ENCODE measurements around the gene PLAGL2.
A peak's percentile ranks its signal among the peaks of the same experiment; 100 is the strongest.
"Not testable (repeated sequence)": the region's sequence is repeated elsewhere in the genome, so short reads cannot be mapped to it uniquely, and the experiment has no call there.

PLAGL2 gene, protein sequence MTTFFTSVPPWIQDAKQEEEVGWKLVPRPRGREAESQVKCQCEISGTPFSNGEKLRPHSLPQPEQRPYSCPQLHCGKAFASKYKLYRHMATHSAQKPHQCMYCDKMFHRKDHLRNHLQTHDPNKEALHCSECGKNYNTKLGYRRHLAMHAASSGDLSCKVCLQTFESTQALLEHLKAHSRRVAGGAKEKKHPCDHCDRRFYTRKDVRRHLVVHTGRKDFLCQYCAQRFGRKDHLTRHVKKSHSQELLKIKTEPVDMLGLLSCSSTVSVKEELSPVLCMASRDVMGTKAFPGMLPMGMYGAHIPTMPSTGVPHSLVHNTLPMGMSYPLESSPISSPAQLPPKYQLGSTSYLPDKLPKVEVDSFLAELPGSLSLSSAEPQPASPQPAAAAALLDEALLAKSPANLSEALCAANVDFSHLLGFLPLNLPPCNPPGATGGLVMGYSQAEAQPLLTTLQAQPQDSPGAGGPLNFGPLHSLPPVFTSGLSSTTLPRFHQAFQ

GRCh38 chr20:32207626-32208498 is at the start of gene PLAGL2, which contains the start of gene POFUT1:
Gene PLAGL2 (minus strand): TSS chr20:32207743. CDS start chr20:32202178, 5,565 bp downstream.
Gene POFUT1 (plus strand): TSS chr20:32207880. CDS start chr20:32207942, 62 bp downstream.
- peak; percentile 25 to 89 (median 74) for DNase-seq

DNA sequence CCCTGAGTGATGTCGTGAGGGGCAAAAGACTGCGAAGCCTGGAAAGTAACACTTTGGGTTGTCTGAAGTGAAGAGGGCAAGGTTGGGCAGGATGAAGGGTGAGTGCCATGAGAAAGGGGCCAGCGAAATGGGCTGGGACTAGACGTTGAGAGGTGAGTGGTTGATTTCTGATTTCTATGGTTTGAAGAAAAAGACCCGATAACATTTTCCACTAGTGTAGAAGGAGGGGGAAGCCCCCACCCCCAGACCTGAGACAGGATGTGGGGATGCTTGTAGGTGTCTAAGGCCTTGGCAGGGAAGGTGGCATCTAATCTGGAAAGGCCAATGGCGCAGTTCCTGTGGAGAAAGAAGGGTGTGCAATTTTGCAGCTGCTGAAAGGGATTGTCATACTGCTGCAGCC is 44.6 kb upstream of the PLAGL2 start:
- no peak for DNase-seq

GRCh38 chr20:32251470-32251869 is 43.9 kb upstream of the PLAGL2 start:
- DNase-seq, result no peak

- DNase-seq, result no peak
These were observed 41.6 kb upstream of the PLAGL2 start for GRCh38 chr20:32249030-32249738.

GRCh38 chr20:32248043-32248442 is 40.5 kb upstream of the PLAGL2 start:
- DNase-seq, result no peak

DNA sequence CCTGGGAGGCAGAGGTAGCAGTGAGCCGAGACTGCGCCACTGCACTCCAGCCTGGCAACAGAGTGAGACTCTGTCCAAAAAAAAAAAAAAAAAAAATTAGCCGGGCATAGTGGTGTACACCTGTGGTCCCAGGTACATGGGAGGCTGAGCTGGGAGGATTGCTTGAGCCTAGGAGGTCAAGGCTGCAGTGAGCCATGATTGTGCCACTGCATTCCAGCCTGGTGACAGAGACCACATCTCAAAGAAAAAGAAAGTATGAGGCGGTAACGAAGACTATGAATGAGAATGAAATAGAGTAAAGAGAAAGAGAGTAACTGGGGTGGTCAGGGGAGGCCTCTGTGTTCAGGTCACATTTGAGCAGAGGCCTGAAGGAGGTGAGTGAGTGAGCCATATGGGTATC is 38.7 kb upstream of the PLAGL2 start:
- DNase-seq, result not testable (repeated sequence)

DNA sequence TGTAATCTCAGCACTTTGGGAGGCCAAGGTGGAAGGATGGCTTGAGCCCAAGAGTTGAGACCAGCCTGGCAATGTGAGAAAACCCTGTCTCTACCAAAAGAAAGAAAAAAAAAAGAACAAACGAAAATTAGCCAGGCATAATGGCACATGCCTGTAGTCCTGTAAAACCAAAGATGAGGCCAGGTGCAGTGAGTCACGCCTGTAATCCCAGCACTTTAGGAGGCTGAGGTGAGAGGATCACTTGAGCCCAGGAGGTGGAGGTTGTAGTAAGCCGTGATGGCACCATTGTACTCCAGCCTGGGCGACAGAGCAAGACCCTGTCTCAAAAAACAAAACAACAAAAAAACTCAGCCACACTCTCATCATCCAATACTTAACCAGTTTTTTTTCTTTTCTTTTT is 37.4 kb upstream of the PLAGL2 start:
- no peak for DNase-seq

- no peak for DNase-seq
These were observed 36.7 kb upstream of the PLAGL2 start for GRCh38 chr20:32244150-32244823.

DNA sequence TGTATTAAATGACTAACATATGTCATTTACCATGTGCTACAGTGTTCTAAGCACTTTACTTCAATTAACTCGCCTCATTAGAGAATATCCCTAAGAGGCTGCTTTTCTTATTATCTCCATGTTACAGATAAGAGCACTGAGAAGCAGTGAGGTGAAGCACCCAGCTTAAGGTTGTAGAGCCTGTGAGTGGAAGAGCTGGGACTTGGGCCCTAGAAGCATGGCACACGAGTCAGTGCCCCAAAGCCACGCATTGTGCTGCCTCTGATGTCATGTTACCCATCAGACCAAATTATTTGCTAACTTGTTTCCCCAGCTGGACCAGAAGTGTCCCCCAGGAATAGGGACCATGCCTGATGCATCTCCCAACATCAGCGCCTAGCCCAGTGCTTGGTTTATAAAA is 34.3 kb upstream of the PLAGL2 start:
- DNase-seq, result no peak

DNA sequence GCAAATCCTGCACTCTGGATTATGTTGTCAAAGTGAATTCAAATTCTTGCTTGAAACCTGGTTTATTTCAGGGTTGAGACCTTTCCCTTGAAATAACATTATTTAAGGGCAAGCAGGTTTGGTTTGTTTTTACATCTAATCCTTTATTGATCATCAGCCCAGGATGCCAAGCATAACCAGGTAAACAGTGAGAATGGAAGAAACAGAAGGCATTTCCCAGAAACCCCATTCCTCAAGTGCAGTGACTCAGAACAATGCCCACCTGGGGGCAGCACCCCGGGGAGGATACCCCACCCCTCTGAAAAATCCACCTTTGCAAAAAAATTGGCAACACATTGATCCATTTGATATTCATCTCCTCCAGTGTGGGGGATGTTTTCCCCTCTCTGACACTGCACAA is 32.7 kb upstream of the PLAGL2 start:
- no peak for DNase-seq

GRCh38 chr20:32238483-32239425 is 31.2 kb upstream of the PLAGL2 start:
- DNase-seq, result no peak

DNA sequence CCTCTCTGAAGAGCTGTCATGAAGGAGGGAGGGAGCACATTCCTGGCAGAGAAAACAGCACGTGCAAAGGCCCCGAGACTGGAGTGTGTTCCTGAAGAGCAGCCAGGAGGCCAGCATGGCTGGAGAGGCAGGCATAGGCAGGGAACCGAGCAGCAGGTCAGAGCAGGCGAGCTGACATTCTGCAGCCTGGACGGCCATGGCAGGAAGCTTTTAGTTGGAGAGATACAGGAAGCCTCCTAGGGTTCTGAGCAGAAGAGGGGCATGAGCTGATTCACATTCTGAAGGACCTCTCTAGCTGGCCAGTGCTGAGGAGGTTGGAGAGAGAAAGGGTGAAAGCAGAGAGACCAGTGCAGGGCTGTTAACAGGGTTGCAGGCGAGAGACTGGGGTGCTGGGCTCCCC is 29.9 kb upstream of the PLAGL2 start:
- DNase-seq, result no peak

- DNase-seq, result no peak
These were observed 29.3 kb upstream of the PLAGL2 start for GRCh38 chr20:32236819-32237218.

GRCh38 chr20:32236048-32236533 is 28.5 kb upstream of the PLAGL2 start:
- no peak for DNase-seq

GRCh38 chr20:32235331-32236047 is 27.9 kb upstream of the PLAGL2 start:
- no peak for DNase-seq

- DNase-seq, result no peak
These were observed 26.7 kb upstream of the PLAGL2 start for GRCh38 chr20:32234135-32234808.

- no peak for DNase-seq
These were observed 25.7 kb upstream of the PLAGL2 start for GRCh38 chr20:32233286-32233685.

- no peak for DNase-seq
These were observed 24.9 kb upstream of the PLAGL2 start for GRCh38 chr20:32232326-32232886.

GRCh38 chr20:32231847-32232246 is 24.3 kb upstream of the PLAGL2 start:
- DNase-seq, result peak in 3 of 14 donors; percentile 18 to 41 (median 21)
